ENCODE measurements around the gene RAB11A.

- TF ChIP-seq POLR2A (IDR thresholded peaks at IDR 0.05; ENCODE audit: low read depth, low read length) (no peak), POLR2AphosphoS5 (IDR thresholded peaks at IDR 0.05; ENCODE audit: low read depth, low read length) (no peak), POU2F2 (IDR thresholded peaks at IDR 0.05; ENCODE audit: low read depth, low read length) (no peak), SPI1 (IDR thresholded peaks at IDR 0.05; ENCODE audit: low read depth, low read length) (no peak), TAF1 (IDR thresholded peaks at IDR 0.05; ENCODE audit: low read depth, low read length) (no peak)
Observed at GRCh38 chr15:65821070-65821469, 48.2 kb upstream of the RAB11A start.

All from GM12891 (cell line).